GM23338 (cell line): ENCODE results near the gene ZP3. TPM values are rescaled to one million over a fixed set of nuclear protein-coding genes. Genes with fewer than 3 reads are reported as not detected.

Source experiments
- ATAC-seq: fragments of 200-7000 bp; cut with Tn5 transposase; 3 replicates; pipeline ENCODE4 v1.9.1; 2020
- DNase-seq: peaks from one replicate; pipeline ENCODE4 v3.0.0-alpha.2; 2015; ENCODE audit warnings: low spot score
- H2AFZ ChIP-seq: fragments of 200-600 bp; sonication (generic); 2 replicates; pipeline ENCODE4 v1.8.0; 2016; ENCODE audit warnings: antibody characterized with exemption, mild to moderate bottlenecking, moderate library complexity
- H3F3A ChIP-seq: fragments of 200-600 bp; sonication (generic); replicated peaks from 2 replicates; pipeline ENCODE4 v1.8.0; 2017; ENCODE audit warnings: antibody characterized with exemption, mixed run types, low read depth
- H3K27ac ChIP-seq: fragments of 200-600 bp; sonication (generic); 2 replicates; pipeline ENCODE4 v1.6.1; 2016; ENCODE audit warnings: low read depth
- H3K27me3 ChIP-seq: fragments of 200-600 bp; sonication (generic); 2 replicates; pipeline ENCODE4 v1.8.0; 2016; ENCODE audit warnings: mild to moderate bottlenecking, mixed run types, moderate library complexity; ENCODE audit not compliant: insufficient read depth
- H3K36me3 ChIP-seq: fragments of 200-600 bp; sonication (generic); 2 replicates; pipeline ENCODE4 v1.8.0; 2016; ENCODE audit warnings: mild to moderate bottlenecking; ENCODE audit not compliant: insufficient read depth
- H3K4me1 ChIP-seq: fragments of 200-600 bp; sonication (generic); 2 replicates; pipeline ENCODE4 v1.8.0; 2016; ENCODE audit warnings: mild to moderate bottlenecking, moderate library complexity; ENCODE audit not compliant: insufficient read depth
- H3K4me2 ChIP-seq: fragments of 200-600 bp; sonication (generic); 2 replicates; pipeline ENCODE4 v1.7.1; 2017; ENCODE audit warnings: mixed run types
- H3K4me3 ChIP-seq: fragments of 200-600 bp; sonication (generic); 2 replicates; pipeline ENCODE4 v1.6.1; 2016; ENCODE audit warnings: mixed run types
- H3K79me2 ChIP-seq: fragments of 200-600 bp; sonication (generic); replicated peaks from 2 replicates; pipeline ENCODE4 v1.8.0; 2017; ENCODE audit warnings: mild to moderate bottlenecking; ENCODE audit not compliant: insufficient read depth
- H3K9me2 ChIP-seq: fragments of 200-600 bp; sonication (generic); 2 replicates; pipeline ENCODE4 v1.8.0; 2017; ENCODE audit not compliant: insufficient read depth
- H4K20me1 ChIP-seq: fragments of 200-600 bp; sonication (generic); replicated peaks from 2 replicates; pipeline ENCODE4 v1.8.0; 2017; ENCODE audit warnings: mild to moderate bottlenecking; ENCODE audit not compliant: insufficient read depth
- H3K27ac Mint-ChIP-seq: 2 replicates; pipeline ENCODE4 v1.8.0; 2020; ENCODE audit warnings: inconsistent platforms, mild to moderate bottlenecking, moderate library complexity, mixed read lengths
- H3K27me3 Mint-ChIP-seq: 3 replicates; pipeline ENCODE4 v1.8.0; 2022; ENCODE audit warnings: low read depth, mild to moderate bottlenecking, moderate library complexity, mixed read lengths, inconsistent platforms; ENCODE audit not compliant: insufficient read depth, poor library complexity
- H3K36me3 Mint-ChIP-seq: 3 replicates; pipeline ENCODE4 v1.8.0; 2021; ENCODE audit warnings: low read depth, mild to moderate bottlenecking, inconsistent platforms, moderate library complexity, mixed read lengths
- H3K4me1 Mint-ChIP-seq: 3 replicates; pipeline ENCODE4 v1.8.0; 2020; ENCODE audit warnings: mild to moderate bottlenecking, inconsistent platforms, mixed read lengths
- H3K4me3 Mint-ChIP-seq: 3 replicates; pipeline ENCODE4 v1.8.0; 2021; ENCODE audit warnings: moderate library complexity, mild to moderate bottlenecking, inconsistent platforms, mixed read lengths
- H3K9me3 Mint-ChIP-seq: 3 replicates; pipeline ENCODE4 v1.8.0; 2020; ENCODE audit warnings: moderate library complexity, mild to moderate bottlenecking, inconsistent platforms, mixed read lengths
- CREB1 ChIP-seq: fragments of 250-450 bp; sonication (Bioruptor Pico); IDR thresholded peaks from 2 replicates; pipeline ENCODE4 v1.5.0; 2020; ENCODE audit warnings: low read depth, mild to moderate bottlenecking, moderate library complexity
- CTCF ChIP-seq, 2 experiments: fragments of 200-600 bp in 1 of 2; sonication (generic) in 1 of 2; conservative IDR thresholded peaks; 2 replicates each; pipeline versions ENCODE4 v1.5.1 to v1.6.1; 2016 to 2017; ENCODE audit warnings: antibody characterized with exemption in 2 of 2, low read depth in 2 of 2, mild to moderate bottlenecking in 2 of 2, moderate library complexity in 1 of 2
- ETS1 ChIP-seq: IDR thresholded peaks from 2 replicates; pipeline ENCODE4 v1.6.1; 2016; ENCODE audit warnings: antibody characterized with exemption
- EZH2 ChIP-seq: fragments of 200-600 bp; sonication (generic); IDR thresholded peaks from one replicate; pipeline ENCODE4 v1.8.0; 2017; ENCODE audit warnings: antibody characterized with exemption, mild to moderate bottlenecking, low read depth; ENCODE audit not compliant: unreplicated experiment
- EZH2phosphoT487 ChIP-seq: fragments of 200-600 bp; sonication (generic); IDR thresholded peaks from one replicate; pipeline ENCODE4 v1.8.1; 2018; ENCODE audit warnings: antibody characterized with exemption; ENCODE audit not compliant: unreplicated experiment
- JUNB ChIP-seq: IDR thresholded peaks from one replicate; pipeline ENCODE4 v1.6.1; 2016; ENCODE audit warnings: antibody characterized with exemption; ENCODE audit not compliant: unreplicated experiment
- POLR2AphosphoS5 ChIP-seq: IDR thresholded peaks from 2 replicates; pipeline ENCODE4 v1.6.1; 2016; ENCODE audit warnings: antibody characterized with exemption, low read depth
- REST ChIP-seq: IDR thresholded peaks from one replicate; pipeline ENCODE4 v1.6.1; 2018; ENCODE audit warnings: antibody characterized with exemption; ENCODE audit not compliant: unreplicated experiment
- STAT1 ChIP-seq: IDR thresholded peaks from one replicate; pipeline ENCODE4 v1.6.1; 2016; ENCODE audit warnings: antibody characterized with exemption; ENCODE audit not compliant: unreplicated experiment
- ZNF114 ChIP-seq: fragments of 250-450 bp; sonication (Bioruptor Pico); IDR thresholded peaks from 2 replicates; pipeline ENCODE4 v1.5.0; 2020; ENCODE audit warnings: mild to moderate bottlenecking, moderate library complexity
- ZNF331 ChIP-seq: fragments of 250-450 bp; sonication (Bioruptor Pico); IDR thresholded peaks from 2 replicates; pipeline ENCODE4 v1.5.0; 2020; ENCODE audit warnings: low read depth, mild to moderate bottlenecking, moderate library complexity
- polyA plus RNA-seq: library from polyadenylated mRNA; unstranded; fragments of >200 nt; fragmentation: Nextera tagmentation; extraction: Ambion mirVana; gene quantifications from 2 replicates; pipeline ENCODE4 v1.2.1, GENCODE V29; 2016
- total RNA-seq: library from RNA; depleted of rRNA; stranded (reverse); fragments of >200 nt; shearing (Covaris generic); gene quantifications from 2 replicates; pipeline ENCODE4 v1.2.3, GENCODE V29; 2014

Gene ZP3
- total and polyA plus RNA-seq, 2 experiments from 2014 or later = 5.1 to 9.6 TPM

GRCh38 chr7:76405738-76406137, 19.0 kb upstream of the ZP3 start (continued):
- no peak for TF ChIP-seq ZNF331 (CRISPR knock-in tag)
- no peak for TF ChIP-seq REST
- no peak for TF ChIP-seq EZH2phosphoT487
- TF ChIP-seq CREB1 (CRISPR knock-in tag) = no peak
- no peak for TF ChIP-seq POLR2AphosphoS5
- TF ChIP-seq ETS1 = no peak
- no peak for TF ChIP-seq ZNF114 (CRISPR knock-in tag)
- no peak for TF ChIP-seq CTCF (conservative IDR thresholded peaks at IDR 0.05; ENCODE audit: low read depth in 2 of 2)

- H3K9me2 ChIP-seq = no peaks in the 10 kb centered on the region
- no peak for TF ChIP-seq ZNF114 (CRISPR knock-in tag)
- no peak for TF ChIP-seq EZH2
- no peak for TF ChIP-seq CREB1 (CRISPR knock-in tag)
- no peak for TF ChIP-seq CTCF (conservative IDR thresholded peaks at IDR 0.05; ENCODE audit: low read depth in 2 of 2)
- TF ChIP-seq REST = no peak
- TF ChIP-seq JUNB = no peak
- no peak for TF ChIP-seq STAT1
These were observed 17.0 kb upstream of the ZP3 start for GRCh38 chr7:76407718-76408117.

More at GRCh38 chr7:76407718-76408117, 17.0 kb upstream of the ZP3 start:
- H2AFZ ChIP-seq = no peak overlapping the region
- Mint-ChIP-seq H3K4me3 (no peak overlapping the region; the same call in 2 of the 3 replicates), H3K9me3 (no peaks in the 10 kb centered on the region), H3K27ac (no peak overlapping the region), H3K27me3 (peaks cover 7% of the 10 kb centered on the region), H3K36me3 (no peaks in the 10 kb centered on the region; the same call in 2 of the 3 replicates), H3K4me1 (peaks cover 23% of the 10 kb centered on the region)
- H3K4me2 ChIP-seq = no peak overlapping the region
- no peak for ATAC-seq
- DNase-seq = no peak
- no peak overlapping the region for H3K4me3 ChIP-seq
- no peaks in the 10 kb centered on the region for H3K79me2 ChIP-seq
- H3F3A ChIP-seq = peaks cover 3% of the 10 kb centered on the region; the same call in 1 of the 2 replicates
- H3K4me1 ChIP-seq = peaks cover 10% of the 10 kb centered on the region
- no peak overlapping the region for H3K27ac ChIP-seq
- no peaks in the 10 kb centered on the region for H3K27me3 ChIP-seq
- no peaks in the 10 kb centered on the region for H3K36me3 ChIP-seq
- no peaks in the 10 kb centered on the region for H4K20me1 ChIP-seq
